HL-60 (cell line): ENCODE measurements around the gene HIPK2.
A peak's percentile ranks its signal among the peaks of the same experiment; 100 is the strongest.

Experiments
- DNase-seq, 2 experiments: peaks; one replicate each; pipeline ENCODE4 v3.0.0-alpha.2; 2010 to 2020; ENCODE audit warnings: low read depth in 1 of 2, low spot score in 1 of 2
- H3K27ac ChIP-seq: fragments of 250-450 bp; sonication (Bioruptor Pico); replicated peaks from 2 replicates; pipeline ENCODE4 v1.5.1; 2020; ENCODE audit warnings: mild to moderate bottlenecking, moderate library complexity
- H3K27me3 ChIP-seq: fragments of 250-450 bp; sonication (Bioruptor Pico); 2 replicates; pipeline ENCODE4 v1.5.1; 2021; ENCODE audit warnings: mild to moderate bottlenecking, moderate library complexity; ENCODE audit not compliant: insufficient read depth, poor library complexity, severe bottlenecking
- H3K4me3 ChIP-seq: replicated peaks from 2 replicates; pipeline ENCODE4 v1.5.1; 2011; ENCODE audit warnings: mild to moderate bottlenecking, control low read depth, low read length; ENCODE audit not compliant: insufficient read depth
- GABPA ChIP-seq: IDR thresholded peaks from 2 replicates; pipeline ENCODE4 v1.6.1; 2012; ENCODE audit warnings: low read depth
- POLR2AphosphoS5 ChIP-seq: IDR thresholded peaks from 2 replicates; pipeline ENCODE4 v1.6.1; 2012; ENCODE audit warnings: low read depth
- SPI1 ChIP-seq: IDR thresholded peaks from 2 replicates; pipeline ENCODE4 v1.6.1; 2012; ENCODE audit warnings: low read depth, mild to moderate bottlenecking, borderline replicate concordance
- TF ChIP-seq, protein P1 (sequence below): IDR thresholded peaks from 2 replicates; pipeline ENCODE4 v1.6.1; 2012; ENCODE audit warnings: low read depth; ENCODE audit not compliant: insufficient replicate concordance
- TF ChIP-seq, protein P2 (sequence below): IDR thresholded peaks from one replicate; pipeline ENCODE4 v1.5.1; 2011; ENCODE audit warnings: low read length, control low read depth, inconsistent platforms; ENCODE audit not compliant: insufficient read depth

Gene HIPK2

DNA sequence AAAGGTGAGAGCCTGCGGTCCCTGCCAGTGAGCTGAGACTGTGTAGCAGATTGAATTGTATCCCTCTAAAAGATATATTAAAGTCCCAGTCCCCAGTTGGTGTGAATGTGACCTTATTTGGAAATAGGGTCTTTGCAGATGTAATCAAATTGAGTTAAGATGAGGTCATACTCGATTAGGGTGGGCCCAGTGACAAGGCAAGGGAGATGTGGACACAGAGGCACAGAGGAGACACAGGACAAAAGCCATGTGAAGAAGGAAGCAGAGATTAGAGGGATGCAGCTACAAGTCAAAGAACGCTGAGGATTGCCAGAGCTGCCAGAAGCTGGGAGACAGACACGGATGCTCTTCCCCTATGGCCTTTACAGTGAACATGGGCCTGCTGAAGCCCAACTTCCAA lies 150.0 kb downstream of the HIPK2 start:
- Histone ChIP-seq H3K27me3 (no peaks in the 10 kb centered on the region), H3K4me3 (no peak overlapping the region), H3K27ac (peak overlapping the region; percentile 52)
- TF ChIP-seq SPI1 (no peak), POLR2AphosphoS5 (no peak), GABPA (no peak)
- TF ChIP-seq, protein P1, sequence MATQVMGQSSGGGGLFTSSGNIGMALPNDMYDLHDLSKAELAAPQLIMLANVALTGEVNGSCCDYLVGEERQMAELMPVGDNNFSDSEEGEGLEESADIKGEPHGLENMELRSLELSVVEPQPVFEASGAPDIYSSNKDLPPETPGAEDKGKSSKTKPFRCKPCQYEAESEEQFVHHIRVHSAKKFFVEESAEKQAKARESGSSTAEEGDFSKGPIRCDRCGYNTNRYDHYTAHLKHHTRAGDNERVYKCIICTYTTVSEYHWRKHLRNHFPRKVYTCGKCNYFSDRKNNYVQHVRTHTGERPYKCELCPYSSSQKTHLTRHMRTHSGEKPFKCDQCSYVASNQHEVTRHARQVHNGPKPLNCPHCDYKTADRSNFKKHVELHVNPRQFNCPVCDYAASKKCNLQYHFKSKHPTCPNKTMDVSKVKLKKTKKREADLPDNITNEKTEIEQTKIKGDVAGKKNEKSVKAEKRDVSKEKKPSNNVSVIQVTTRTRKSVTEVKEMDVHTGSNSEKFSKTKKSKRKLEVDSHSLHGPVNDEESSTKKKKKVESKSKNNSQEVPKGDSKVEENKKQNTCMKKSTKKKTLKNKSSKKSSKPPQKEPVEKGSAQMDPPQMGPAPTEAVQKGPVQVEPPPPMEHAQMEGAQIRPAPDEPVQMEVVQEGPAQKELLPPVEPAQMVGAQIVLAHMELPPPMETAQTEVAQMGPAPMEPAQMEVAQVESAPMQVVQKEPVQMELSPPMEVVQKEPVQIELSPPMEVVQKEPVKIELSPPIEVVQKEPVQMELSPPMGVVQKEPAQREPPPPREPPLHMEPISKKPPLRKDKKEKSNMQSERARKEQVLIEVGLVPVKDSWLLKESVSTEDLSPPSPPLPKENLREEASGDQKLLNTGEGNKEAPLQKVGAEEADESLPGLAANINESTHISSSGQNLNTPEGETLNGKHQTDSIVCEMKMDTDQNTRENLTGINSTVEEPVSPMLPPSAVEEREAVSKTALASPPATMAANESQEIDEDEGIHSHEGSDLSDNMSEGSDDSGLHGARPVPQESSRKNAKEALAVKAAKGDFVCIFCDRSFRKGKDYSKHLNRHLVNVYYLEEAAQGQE: no peak
- TF ChIP-seq, protein P2, sequence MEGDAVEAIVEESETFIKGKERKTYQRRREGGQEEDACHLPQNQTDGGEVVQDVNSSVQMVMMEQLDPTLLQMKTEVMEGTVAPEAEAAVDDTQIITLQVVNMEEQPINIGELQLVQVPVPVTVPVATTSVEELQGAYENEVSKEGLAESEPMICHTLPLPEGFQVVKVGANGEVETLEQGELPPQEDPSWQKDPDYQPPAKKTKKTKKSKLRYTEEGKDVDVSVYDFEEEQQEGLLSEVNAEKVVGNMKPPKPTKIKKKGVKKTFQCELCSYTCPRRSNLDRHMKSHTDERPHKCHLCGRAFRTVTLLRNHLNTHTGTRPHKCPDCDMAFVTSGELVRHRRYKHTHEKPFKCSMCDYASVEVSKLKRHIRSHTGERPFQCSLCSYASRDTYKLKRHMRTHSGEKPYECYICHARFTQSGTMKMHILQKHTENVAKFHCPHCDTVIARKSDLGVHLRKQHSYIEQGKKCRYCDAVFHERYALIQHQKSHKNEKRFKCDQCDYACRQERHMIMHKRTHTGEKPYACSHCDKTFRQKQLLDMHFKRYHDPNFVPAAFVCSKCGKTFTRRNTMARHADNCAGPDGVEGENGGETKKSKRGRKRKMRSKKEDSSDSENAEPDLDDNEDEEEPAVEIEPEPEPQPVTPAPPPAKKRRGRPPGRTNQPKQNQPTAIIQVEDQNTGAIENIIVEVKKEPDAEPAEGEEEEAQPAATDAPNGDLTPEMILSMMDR: no peak
- DNase-seq: no peak

DNA sequence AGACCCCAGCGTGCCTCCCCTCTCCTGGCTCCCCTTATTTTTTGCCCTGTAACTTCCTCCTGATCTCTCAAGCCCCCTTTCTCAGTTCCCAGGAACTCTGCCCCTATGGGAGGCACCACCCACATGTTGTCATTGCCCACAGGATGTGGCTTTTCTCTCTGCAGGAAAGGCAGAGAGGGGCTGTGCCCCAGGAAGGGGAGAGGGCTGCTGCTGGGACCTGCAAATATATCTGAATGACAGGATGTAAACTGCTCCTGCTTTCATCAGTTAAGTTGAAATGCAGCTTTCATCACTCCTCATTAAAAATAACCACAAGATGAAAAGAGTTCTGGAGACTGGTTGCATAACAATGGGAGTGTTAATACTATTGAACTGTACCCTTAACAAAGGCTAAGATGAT lies 151.0 kb downstream of the HIPK2 start:
- TF ChIP-seq GABPA (0 out of 2 replicates have a peak, but pooled peaks have one; percentile 25), SPI1 (no peak), POLR2AphosphoS5 (0 out of 2 replicates have a peak, but pooled peaks have one; percentile 39)
- TF ChIP-seq, protein P2: no peak
- TF ChIP-seq, protein P1: no peak
- peak; percentile 29 to 75 for DNase-seq
- Histone ChIP-seq H3K4me3 (no peak overlapping the region), H3K27ac (peak overlapping the region; percentile 52; the same call in 1 of the 2 replicates), H3K27me3 (no peaks in the 10 kb centered on the region)

DNA sequence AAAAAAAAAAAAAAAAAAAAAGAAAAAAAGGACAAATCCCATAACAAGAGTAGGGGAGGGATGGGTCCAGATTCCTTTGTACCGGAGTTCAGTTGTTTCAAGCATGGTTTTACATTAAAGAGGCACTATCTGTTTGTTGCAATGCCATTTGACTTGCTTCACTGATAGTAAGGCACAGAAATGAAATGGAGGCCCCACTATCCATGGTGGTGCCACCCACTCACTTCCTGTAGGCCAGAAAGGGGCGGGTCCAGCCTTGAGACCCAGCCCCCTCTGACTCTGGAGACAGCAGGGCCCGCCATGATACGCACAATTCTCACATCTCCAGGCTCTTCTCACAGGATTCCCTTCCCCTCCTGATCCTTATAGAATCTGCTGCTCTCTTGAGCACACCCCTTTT lies 154.3 kb downstream of the HIPK2 start:
- Histone ChIP-seq H3K27ac (no peak overlapping the region), H3K27me3 (no peaks in the 10 kb centered on the region), H3K4me3 (no peak overlapping the region)
- TF ChIP-seq, protein P2: no peak
- TF ChIP-seq POLR2AphosphoS5 (no peak), GABPA (no peak)
- TF ChIP-seq, protein P1: no peak
- no peak for DNase-seq
